ENCODE measurements around the gene CDSN.

Gene CDSN

GRCh38 chr6:31087494-31088089 is 32.7 kb downstream of the CDSN start:
- DNase-seq, result peak; percentile 91
- TF ChIP-seq CTCF (IDR thresholded peaks at IDR 0.05), result peak; percentile 78
- H3K4me3 Mint-ChIP-seq, result no peak overlapping the region
- no peaks in the 10 kb centered on the region for H3K9me3 Mint-ChIP-seq
- no peaks in the 10 kb centered on the region for H3K36me3 Mint-ChIP-seq (ENCODE audit: low read depth)
- H3K4me1 Mint-ChIP-seq, result peaks cover 21% of the 10 kb centered on the region
- no peak overlapping the region for H3K27ac Mint-ChIP-seq
- H3K27me3 Mint-ChIP-seq (ENCODE audit: low read depth, poor library complexity), result peaks cover 16% of the 10 kb centered on the region

GRCh38 chr6:31086788-31087440 is 33.3 kb downstream of the CDSN start:
- H3K4me1 Mint-ChIP-seq, result peaks cover 21% of the 10 kb centered on the region
- no peak overlapping the region for H3K27ac Mint-ChIP-seq
- DNase-seq, result no peak
- no peak overlapping the region for H3K4me3 Mint-ChIP-seq
- no peak for TF ChIP-seq CTCF (IDR thresholded peaks at IDR 0.05)
- H3K9me3 Mint-ChIP-seq, result no peaks in the 10 kb centered on the region
- H3K36me3 Mint-ChIP-seq (ENCODE audit: low read depth), result no peaks in the 10 kb centered on the region
- peaks cover 16% of the 10 kb centered on the region for H3K27me3 Mint-ChIP-seq (ENCODE audit: low read depth, poor library complexity)

- H3K27ac Mint-ChIP-seq, result no peak overlapping the region
- TF ChIP-seq CTCF (IDR thresholded peaks at IDR 0.05), result peak; percentile 54
- H3K4me1 Mint-ChIP-seq, result peaks cover 29% of the 10 kb centered on the region
- H3K4me3 Mint-ChIP-seq, result no peak overlapping the region
- peaks cover 16% of the 10 kb centered on the region for H3K27me3 Mint-ChIP-seq (ENCODE audit: low read depth, poor library complexity)
- peak; percentile 65 for DNase-seq
- no peaks in the 10 kb centered on the region for H3K36me3 Mint-ChIP-seq (ENCODE audit: low read depth)
- no peaks in the 10 kb centered on the region for H3K9me3 Mint-ChIP-seq
These were observed 36.4 kb downstream of the CDSN start for GRCh38 chr6:31083742-31084354.

GRCh38 chr6:31081872-31082271 is 38.4 kb downstream of the CDSN start:
- no peak overlapping the region for H3K4me3 Mint-ChIP-seq
- no peak for DNase-seq
- H3K36me3 Mint-ChIP-seq (ENCODE audit: low read depth), result no peaks in the 10 kb centered on the region
- no peak for TF ChIP-seq CTCF (IDR thresholded peaks at IDR 0.05)
- H3K27me3 Mint-ChIP-seq (ENCODE audit: low read depth, poor library complexity), result peaks cover 7% of the 10 kb centered on the region
- H3K4me1 Mint-ChIP-seq, result peaks cover 20% of the 10 kb centered on the region
- H3K27ac Mint-ChIP-seq, result no peak overlapping the region
- H3K9me3 Mint-ChIP-seq, result no peaks in the 10 kb centered on the region

GRCh38 chr6:31079656-31080261 is 40.5 kb downstream of the CDSN start:
- H3K36me3 Mint-ChIP-seq (ENCODE audit: low read depth), result no peaks in the 10 kb centered on the region
- peak; percentile 84 for TF ChIP-seq CTCF (IDR thresholded peaks at IDR 0.05)
- peak overlapping the region; percentile 42 for H3K4me3 Mint-ChIP-seq
- H3K4me1 Mint-ChIP-seq, result peaks cover 16% of the 10 kb centered on the region
- no peak overlapping the region for H3K27ac Mint-ChIP-seq
- H3K27me3 Mint-ChIP-seq (ENCODE audit: low read depth, poor library complexity), result peaks cover under 1% of the 10 kb centered on the region
- DNase-seq, result peak; percentile 76
- no peaks in the 10 kb centered on the region for H3K9me3 Mint-ChIP-seq
